OCI-LY7 (cell line): ENCODE data around the gene TST. TPM values are rescaled to one million over a fixed set of nuclear protein-coding genes. Genes with fewer than 3 reads are reported as not detected.

Source experiments
- BruUV-seq: library from RNA; stranded (reverse); fragments of 400-500 nt; replicated peaks from 2 replicates; lab custom pipeline; 2021; lab: Mats Ljungman, UMichigan
- CTCF ChIA-PET: fragments of 300-600 bp; sonication (Branson Sonifier 250); formaldehyde crosslinking; loops from one replicate; lab custom pipeline; 2022; ENCODE audit warnings: antibody characterized with exemption; ENCODE audit not compliant: unreplicated experiment; lab: Charles Lee
- POLR2A ChIA-PET: fragments of 300-600 bp; sonication (Branson Sonifier 250); formaldehyde crosslinking; loops from one replicate; lab custom pipeline; 2022; ENCODE audit warnings: antibody characterized with exemption; lab: Charles Lee
- DNase-seq: peaks from one replicate; pipeline ENCODE4 v3.0.0-alpha.2; 2015; ENCODE audit warnings: low spot score
- H2AFZ ChIP-seq: fragments of 200-600 bp; sonication (generic), shearing (Covaris generic); 2 replicates; pipeline ENCODE4 v1.6.1; 2014; ENCODE audit warnings: mild to moderate bottlenecking, antibody characterized with exemption, low read length, moderate library complexity
- H3K27ac ChIP-seq: fragments of 200-600 bp; sonication (generic); 2 replicates; pipeline ENCODE4 v1.5.1; 2014; ENCODE audit warnings: mixed run types, low read depth, mild to moderate bottlenecking, moderate library complexity, low read length, inconsistent platforms; ENCODE audit not compliant: poor library complexity, severe bottlenecking
- H3K36me3 ChIP-seq: fragments of 200-600 bp; sonication (generic); 2 replicates; pipeline ENCODE4 v1.6.1; 2014; ENCODE audit warnings: mild to moderate bottlenecking, antibody characterized with exemption, low read length, moderate library complexity, mixed read lengths; ENCODE audit not compliant: insufficient read depth
- H3K4me1 ChIP-seq: fragments of 200-600 bp; sonication (generic); 2 replicates; pipeline ENCODE4 v1.5.1; 2014; ENCODE audit warnings: mild to moderate bottlenecking, low read length; ENCODE audit not compliant: insufficient read depth, poor library complexity, severe bottlenecking
- H3K4me2 ChIP-seq: fragments of 200-600 bp; sonication (generic); 2 replicates; pipeline ENCODE4 v1.6.1; 2014; ENCODE audit warnings: mild to moderate bottlenecking, low read length
- H3K4me3 ChIP-seq: fragments of 200-600 bp; sonication (generic); 2 replicates; pipeline ENCODE4 v1.5.1; 2014; ENCODE audit warnings: mild to moderate bottlenecking, low read depth, low read length; ENCODE audit not compliant: poor library complexity, severe bottlenecking
- H3K79me2 ChIP-seq: fragments of 200-600 bp; sonication (generic); 2 replicates; pipeline ENCODE4 v1.6.1; 2016; ENCODE audit warnings: low read depth, mild to moderate bottlenecking, low read length, moderate library complexity, mixed read lengths; ENCODE audit not compliant: insufficient read depth
- H3K9me2 ChIP-seq: fragments of 200-600 bp; sonication (generic); 2 replicates; pipeline ENCODE4 v1.6.1; 2016; ENCODE audit warnings: mild to moderate bottlenecking, low read length, mixed read lengths; ENCODE audit not compliant: insufficient read depth
- H3K9me3 ChIP-seq: fragments of 200-600 bp; sonication (generic); 2 replicates; pipeline ENCODE4 v1.6.1; 2014; ENCODE audit warnings: mild to moderate bottlenecking, mixed run types, low read length, mixed read lengths
- H4K20me1 ChIP-seq: fragments of 200-600 bp; sonication (generic); 2 replicates; pipeline ENCODE4 v1.6.1; 2014; ENCODE audit warnings: mild to moderate bottlenecking, antibody characterized with exemption, low read length, moderate library complexity, mixed read lengths; ENCODE audit not compliant: insufficient read depth
- CTCF ChIP-seq: fragments of 200-600 bp; sonication (generic); conservative IDR thresholded peaks from 2 replicates; pipeline ENCODE4 v1.5.1; 2014; ENCODE audit warnings: mild to moderate bottlenecking, antibody characterized with exemption, low read length, moderate library complexity, mixed read lengths
- EZH2phosphoT487 ChIP-seq: fragments of 200-600 bp; sonication (generic); IDR thresholded peaks from 2 replicates; pipeline ENCODE4 v1.6.1; 2018; ENCODE audit warnings: low read depth, borderline replicate concordance, mild to moderate bottlenecking, mixed run types, antibody characterized with exemption, low read length, moderate library complexity, mixed read lengths
- intact Hi-C: fragments of 100-400 bp; cut with micrococcal nuclease; formaldehyde crosslinking; loops from one replicate; pipeline ENCODE4 v1.10.0; 2022; ENCODE audit not compliant: unreplicated experiment
- total RNA-seq, 2 experiments: library from RNA; depleted of rRNA in 1 of 2; stranded (reverse); fragments of >200 nt in 1 of 2; shearing (Covaris generic) in 1 of 2; gene quantifications; 2 replicates each; pipeline ENCODE4 v1.2.3, GENCODE V29; 2014 to 2022

TST gene
- total RNA-seq, 2 experiments from 2014 or later = 36.0 to 41.5 TPM

GRCh38 chr22:37001826-37002225 lies 17.4 kb downstream of the TST start:
- POLR2A ChIA-PET = no interaction called here
- Histone ChIP-seq H3K79me2 (no peaks in the 10 kb centered on the region), H4K20me1 (no peaks in the 10 kb centered on the region), H3K36me3 (no peaks in the 10 kb centered on the region), H3K4me1 (no peaks in the 10 kb centered on the region), H3K4me3 (no peak overlapping the region), H3K4me2 (no peak overlapping the region), H3K27ac (no peak overlapping the region), H2AFZ (no peak overlapping the region), H3K9me3 (no peaks in the 10 kb centered on the region), H3K9me2 (no peaks in the 10 kb centered on the region)
- CTCF ChIA-PET = no interaction called here
- intact Hi-C loops = no loop called here
- DNase-seq = no peak
- no TSS peak for BruUV-seq
- TF ChIP-seq EZH2phosphoT487 (no peak), CTCF (no peak)

GRCh38 chr22:37000676-37001534 lies 18.3 kb downstream of the TST start:
- no peaks in the 10 kb centered on the region for H3K4me1 ChIP-seq
- intact Hi-C loops = no loop called here
- H3K4me2 ChIP-seq = no peak overlapping the region
- H4K20me1 ChIP-seq = no peaks in the 10 kb centered on the region
- no TSS peak for BruUV-seq
- POLR2A ChIA-PET = no interaction called here
- no peaks in the 10 kb centered on the region for H3K9me3 ChIP-seq
- H3K9me2 ChIP-seq = no peaks in the 10 kb centered on the region
- CTCF ChIA-PET = no interaction called here
- no peak for DNase-seq
- no peak overlapping the region for H3K4me3 ChIP-seq
- no peaks in the 10 kb centered on the region for H3K36me3 ChIP-seq
- TF ChIP-seq EZH2phosphoT487 = no peak
- TF ChIP-seq CTCF = no peak
- H2AFZ ChIP-seq = no peak overlapping the region
- no peak overlapping the region for H3K27ac ChIP-seq
- no peaks in the 10 kb centered on the region for H3K79me2 ChIP-seq

- no peaks in the 10 kb centered on the region for H3K9me2 ChIP-seq
- intact Hi-C loops = no loop called here
- H3K9me3 ChIP-seq = no peaks in the 10 kb centered on the region
- no peaks in the 10 kb centered on the region for H3K36me3 ChIP-seq
- CTCF ChIA-PET = no interaction called here
- no peak overlapping the region for H2AFZ ChIP-seq
- DNase-seq = no peak
- H3K27ac ChIP-seq = no peak overlapping the region
- no TSS peak for BruUV-seq
- POLR2A ChIA-PET = interaction anchor here (0.6 kb wide), 1 partner anchor 10 kb away, joined by 3 read pairs; no protein-coding TSS in a partner anchor
- H3K4me2 ChIP-seq = no peak overlapping the region
- H3K79me2 ChIP-seq = no peaks in the 10 kb centered on the region
- H4K20me1 ChIP-seq = no peaks in the 10 kb centered on the region
- no peak overlapping the region for H3K4me3 ChIP-seq
- TF ChIP-seq CTCF (no peak), EZH2phosphoT487 (no peak)
- H3K4me1 ChIP-seq = no peaks in the 10 kb centered on the region
Observed at GRCh38 chr22:36999463-36999862, 19.8 kb downstream of the TST start.
